ENCODE data around the gene FAIM2. TPM values are rescaled to one million over a fixed set of nuclear protein-coding genes. Genes with fewer than 3 reads are reported as not detected.

Gene FAIM2
- total and polyA plus RNA-seq, 2 donors from 2014 or later, result 1.3 to 5.5 TPM

GRCh38 chr12:49899286-49899843 lies 4.3 kb downstream of the FAIM2 start:
- TF ChIP-seq, protein P1, sequence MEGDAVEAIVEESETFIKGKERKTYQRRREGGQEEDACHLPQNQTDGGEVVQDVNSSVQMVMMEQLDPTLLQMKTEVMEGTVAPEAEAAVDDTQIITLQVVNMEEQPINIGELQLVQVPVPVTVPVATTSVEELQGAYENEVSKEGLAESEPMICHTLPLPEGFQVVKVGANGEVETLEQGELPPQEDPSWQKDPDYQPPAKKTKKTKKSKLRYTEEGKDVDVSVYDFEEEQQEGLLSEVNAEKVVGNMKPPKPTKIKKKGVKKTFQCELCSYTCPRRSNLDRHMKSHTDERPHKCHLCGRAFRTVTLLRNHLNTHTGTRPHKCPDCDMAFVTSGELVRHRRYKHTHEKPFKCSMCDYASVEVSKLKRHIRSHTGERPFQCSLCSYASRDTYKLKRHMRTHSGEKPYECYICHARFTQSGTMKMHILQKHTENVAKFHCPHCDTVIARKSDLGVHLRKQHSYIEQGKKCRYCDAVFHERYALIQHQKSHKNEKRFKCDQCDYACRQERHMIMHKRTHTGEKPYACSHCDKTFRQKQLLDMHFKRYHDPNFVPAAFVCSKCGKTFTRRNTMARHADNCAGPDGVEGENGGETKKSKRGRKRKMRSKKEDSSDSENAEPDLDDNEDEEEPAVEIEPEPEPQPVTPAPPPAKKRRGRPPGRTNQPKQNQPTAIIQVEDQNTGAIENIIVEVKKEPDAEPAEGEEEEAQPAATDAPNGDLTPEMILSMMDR (IDR thresholded peaks at IDR 0.05; ENCODE audit: borderline replicate concordance, extremely low read depth, insufficient read depth), result no peak
- intact Hi-C loops (cut with DNase I), result no loop called here
- Histone ChIP-seq H3K4me3 (ENCODE audit: low read length in 3 of 3) (no peak overlapping the region), H3K36me3 (ENCODE audit: control insufficient read depth in 2 of 3, insufficient read depth in 3 of 3, low read length in 3 of 3) (no peaks in the 10 kb centered on the region), H3K4me1 (ENCODE audit: control insufficient read depth in 2 of 3, insufficient read depth in 2 of 3, low read depth in 1 of 3, low read length in 3 of 3) (peaks cover 0 to 6% (median 5%) of the 10 kb centered on the region in 3 donors), H3K27me3 (ENCODE audit: control insufficient read depth, insufficient read depth, low read length) (no peaks in the 10 kb centered on the region), H3K9me3 (ENCODE audit: control insufficient read depth in 2 of 3, insufficient read depth in 1 of 3, low read length in 3 of 3) (no peaks in the 10 kb centered on the region), H3K9ac (ENCODE audit: low read length in 3 of 3) (no peak overlapping the region), H3K27ac (ENCODE audit: low read depth in 2 of 2, low read length in 2 of 2) (no peak overlapping the region)
- DNase-seq (peak in 1 of 5 donors; percentile 14), FAIRE-seq (no peak)

DNA sequence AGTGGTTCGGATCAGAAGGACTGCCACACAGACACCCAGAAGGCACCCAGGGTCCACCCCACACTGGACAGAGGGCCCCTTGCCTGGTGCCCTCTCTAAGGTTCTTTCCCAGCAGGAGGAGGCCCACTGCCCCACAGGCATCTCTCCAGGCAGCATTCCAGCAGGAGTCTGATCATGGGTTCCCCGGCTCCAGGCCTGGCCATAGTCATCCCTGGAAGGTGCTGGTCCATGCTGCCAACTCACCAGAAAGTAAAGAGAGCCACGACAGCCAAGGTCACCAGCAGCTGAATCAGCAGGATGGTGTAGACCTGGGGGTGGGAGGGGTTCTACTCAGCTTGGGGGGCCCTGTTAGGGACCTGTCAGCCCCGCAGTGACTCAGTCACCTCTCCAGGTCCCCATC lies 6.4 kb downstream of the FAIM2 start:
- H3K27me3 ChIP-seq (ENCODE audit: control insufficient read depth, insufficient read depth, low read length), result no peaks in the 10 kb centered on the region
- TF ChIP-seq, protein P1 (IDR thresholded peaks at IDR 0.05; ENCODE audit: borderline replicate concordance, extremely low read depth, insufficient read depth), result no peak
- intact Hi-C loops (cut with DNase I), result no loop called here
- H3K9me3 ChIP-seq (ENCODE audit: control insufficient read depth in 2 of 3, insufficient read depth in 1 of 3, low read length in 3 of 3), result no peaks in the 10 kb centered on the region
- peaks cover 0 to 5% (median 2%) of the 10 kb centered on the region in 3 donors for H3K4me1 ChIP-seq (ENCODE audit: control insufficient read depth in 2 of 3, insufficient read depth in 2 of 3, low read depth in 1 of 3, low read length in 3 of 3)
- H3K36me3 ChIP-seq (ENCODE audit: control insufficient read depth in 2 of 3, insufficient read depth in 3 of 3, low read length in 3 of 3), result no peaks in the 10 kb centered on the region
- H3K9ac ChIP-seq (ENCODE audit: low read length in 3 of 3), result no peak overlapping the region
- no peak overlapping the region for H3K4me3 ChIP-seq (ENCODE audit: low read length in 3 of 3)
- H3K27ac ChIP-seq (ENCODE audit: low read depth in 2 of 2, low read length in 2 of 2), result no peak overlapping the region
- no peak for FAIRE-seq
- peak in 1 of 5 donors; percentile 48 for DNase-seq

DNA sequence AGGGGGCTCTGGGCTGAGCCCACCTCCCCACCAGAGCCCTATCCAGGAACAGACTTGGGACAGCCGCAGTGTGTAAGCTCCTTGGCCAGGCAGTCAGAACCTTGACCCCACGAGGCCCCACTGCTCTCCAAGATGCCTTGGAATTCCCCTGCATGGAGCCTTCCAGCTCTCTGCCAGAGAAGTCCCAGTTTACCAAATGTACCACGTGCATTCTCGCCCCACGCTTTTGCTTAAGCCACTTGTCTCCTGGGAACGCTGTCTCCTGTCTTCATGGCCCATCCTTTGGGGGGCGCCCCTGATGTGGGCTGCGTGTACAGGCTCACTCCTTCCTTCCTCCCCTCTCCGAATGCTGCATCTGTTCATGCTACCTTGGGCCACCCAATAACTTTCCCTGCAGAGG lies 7.9 kb downstream of the FAIM2 start:
- no peak overlapping the region for H3K27ac ChIP-seq (ENCODE audit: low read depth in 2 of 2, low read length in 2 of 2)
- intact Hi-C loops (cut with DNase I), result no loop called here
- no peak for FAIRE-seq

More for the DNA sequence above, 7.9 kb downstream of the FAIM2 start:
- Histone ChIP-seq H3K9me3 (ENCODE audit: control insufficient read depth in 2 of 3, insufficient read depth in 1 of 3, low read length in 3 of 3) (no peaks in the 10 kb centered on the region), H3K4me3 (ENCODE audit: low read length in 3 of 3) (no peak overlapping the region), H3K9ac (ENCODE audit: low read length in 3 of 3) (no peak overlapping the region), H3K36me3 (ENCODE audit: control insufficient read depth in 2 of 3, insufficient read depth in 3 of 3, low read length in 3 of 3) (no peaks in the 10 kb centered on the region), H3K4me1 (ENCODE audit: control insufficient read depth in 2 of 3, insufficient read depth in 2 of 3, low read depth in 1 of 3, low read length in 3 of 3) (peaks cover 0 to 5% (median 2%) of the 10 kb centered on the region in 3 donors), H3K27me3 (ENCODE audit: control insufficient read depth, insufficient read depth, low read length) (no peaks in the 10 kb centered on the region)
- DNase-seq, result peak in 1 of 5 donors; percentile 60
- TF ChIP-seq, protein P1 (IDR thresholded peaks at IDR 0.05; ENCODE audit: borderline replicate concordance, extremely low read depth, insufficient read depth), result no peak

Measured in kidney (tissue), 14 donors.